Stimulated activated CD4-positive, alpha-beta T cell treated with anti-CD3 and anti-CD28 coated beads, Interleukin-15, amount 100 ng/mL, for 1 hour (primary cell): Measurements from ENCODE around the gene NHLH2.

Experiments
- DNase-seq, 2 donors: peaks; one replicate each; pipeline ENCODE4 v3.0.0-alpha.2; 2020; ENCODE audit warnings: low read depth in 1 of 2, low spot score in 1 of 2

NHLH2 gene

DNA sequence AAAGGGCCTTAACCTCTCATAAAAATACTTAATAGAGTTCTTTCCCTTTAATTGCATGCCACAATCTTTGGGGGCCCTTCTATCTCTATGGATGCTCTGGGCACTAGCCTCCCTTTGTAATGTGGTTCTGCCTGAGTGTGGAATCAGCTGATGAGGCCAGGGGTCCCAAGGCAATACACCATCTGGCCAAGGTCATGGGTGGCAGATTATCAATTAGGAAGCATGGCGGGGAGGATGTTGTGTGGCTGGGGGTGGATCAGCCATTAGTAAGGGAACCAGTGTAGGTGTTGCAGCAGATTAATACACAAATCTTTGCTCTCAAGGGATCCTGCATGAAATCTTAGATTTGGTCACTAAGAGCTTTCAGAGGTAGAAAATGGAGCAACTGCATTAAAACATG, 35.3 kb downstream of the NHLH2 start:
- DNase-seq: no peak

DNA sequence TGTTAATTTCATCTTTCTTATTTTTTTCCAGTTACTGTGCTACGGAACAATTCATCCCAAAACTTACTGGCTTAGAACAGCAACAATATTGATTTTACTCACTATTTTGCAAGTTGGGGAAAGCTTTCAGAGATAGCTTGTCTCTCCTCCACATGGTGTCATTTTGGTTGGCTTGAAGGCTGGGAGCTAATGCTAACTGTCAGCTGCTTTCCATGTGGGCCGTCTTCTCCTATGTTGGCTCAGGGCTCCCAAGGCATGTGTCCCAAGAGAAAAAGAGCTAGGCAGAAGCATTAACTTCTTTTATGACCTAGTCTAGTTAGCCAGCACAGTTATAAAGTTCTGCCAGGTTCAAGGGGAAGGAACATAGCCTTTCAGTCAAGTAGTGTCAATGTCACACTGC, 38.5 kb downstream of the NHLH2 start:
- no peak for DNase-seq

DNA sequence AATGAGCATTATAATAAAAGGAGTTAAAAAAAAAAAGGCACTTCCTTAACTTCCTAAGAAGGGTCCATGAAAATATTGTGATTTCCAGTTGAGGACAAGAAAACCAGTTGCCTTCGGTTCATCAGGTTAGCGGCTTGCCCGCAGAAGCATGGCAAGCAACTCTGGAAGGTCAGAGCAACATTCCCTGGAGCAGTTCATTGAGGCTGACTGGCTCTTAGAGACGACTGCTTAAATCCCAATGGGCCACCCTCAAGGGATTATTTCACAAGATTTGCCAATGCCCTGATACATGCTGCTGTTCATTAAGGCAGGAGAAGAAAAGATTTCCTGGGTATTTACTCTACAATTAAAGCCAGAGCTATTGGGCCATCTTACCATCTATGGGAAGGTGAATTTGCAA, 43.4 kb downstream of the NHLH2 start:
- DNase-seq: no peak

DNA sequence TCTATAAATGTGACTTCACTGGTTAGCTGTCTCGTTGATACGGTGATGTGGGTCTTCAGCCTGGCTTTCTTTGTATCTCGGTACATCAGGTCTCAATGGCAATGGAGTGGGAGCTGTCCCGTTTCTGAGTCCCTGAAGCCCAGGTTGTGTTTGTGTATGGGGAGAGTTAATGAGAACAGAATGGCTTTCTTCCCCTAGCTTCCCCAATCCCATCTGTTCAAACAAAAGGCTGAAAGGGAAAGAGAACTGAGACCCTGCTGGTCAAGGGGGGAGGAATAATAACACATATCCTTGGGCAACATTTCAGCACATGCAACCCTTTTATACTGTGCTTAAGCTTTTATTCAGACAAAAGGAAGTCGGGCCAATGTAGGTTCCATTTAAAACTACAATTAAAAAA, 44.0 kb downstream of the NHLH2 start:
- DNase-seq: no peak

DNA sequence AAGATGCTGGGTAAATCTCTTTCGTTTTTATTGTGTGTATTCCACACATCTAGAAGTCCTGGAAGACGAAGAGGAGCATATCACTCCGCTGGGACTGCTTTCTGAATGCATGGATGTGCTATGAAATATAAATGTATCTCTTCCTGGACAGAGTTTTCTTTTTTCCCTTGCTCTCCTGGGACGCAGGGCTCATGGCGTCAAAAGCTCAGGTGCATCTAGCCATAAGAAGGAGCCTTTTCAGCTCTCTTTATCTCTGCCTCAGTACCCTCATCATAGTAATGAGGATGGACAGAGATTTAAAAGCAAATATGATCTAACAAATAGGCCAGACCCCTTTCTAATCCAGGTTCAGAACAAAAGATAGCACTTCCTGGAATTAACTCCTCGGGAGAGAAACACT, 44.9 kb downstream of the NHLH2 start:
- DNase-seq: no peak

DNA sequence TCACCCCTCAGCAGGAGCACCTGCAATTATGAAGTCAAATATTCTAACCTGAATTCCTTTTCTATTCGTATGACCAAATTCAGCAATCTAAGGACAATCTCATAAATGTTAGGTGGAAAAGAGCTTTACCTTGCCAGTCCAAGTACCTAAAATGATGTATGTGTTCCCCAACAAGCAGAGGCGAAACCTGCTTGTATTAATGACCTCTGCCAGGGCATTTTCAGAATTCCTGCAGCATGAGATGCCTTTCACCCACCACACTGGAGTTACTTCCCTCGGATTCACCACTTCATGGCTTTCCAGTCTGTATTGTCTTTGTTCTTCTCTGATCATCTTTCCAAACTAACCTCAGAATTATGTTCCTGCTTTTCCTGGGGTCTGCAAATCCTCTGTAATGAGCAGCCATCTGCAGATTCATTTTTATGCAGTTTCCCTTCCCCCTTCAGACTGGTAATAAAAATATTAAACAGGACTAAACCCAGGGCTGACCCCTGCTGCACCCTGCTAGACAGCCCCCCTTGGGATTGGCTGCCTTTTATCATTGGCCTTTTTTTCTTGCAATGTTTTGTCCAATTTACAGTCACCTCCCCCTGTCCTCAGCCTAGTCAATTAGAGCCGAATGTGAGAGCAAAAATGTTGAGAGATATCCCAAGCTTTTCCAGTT, 45.8 kb downstream of the NHLH2 start:
- no peak for DNase-seq

DNA sequence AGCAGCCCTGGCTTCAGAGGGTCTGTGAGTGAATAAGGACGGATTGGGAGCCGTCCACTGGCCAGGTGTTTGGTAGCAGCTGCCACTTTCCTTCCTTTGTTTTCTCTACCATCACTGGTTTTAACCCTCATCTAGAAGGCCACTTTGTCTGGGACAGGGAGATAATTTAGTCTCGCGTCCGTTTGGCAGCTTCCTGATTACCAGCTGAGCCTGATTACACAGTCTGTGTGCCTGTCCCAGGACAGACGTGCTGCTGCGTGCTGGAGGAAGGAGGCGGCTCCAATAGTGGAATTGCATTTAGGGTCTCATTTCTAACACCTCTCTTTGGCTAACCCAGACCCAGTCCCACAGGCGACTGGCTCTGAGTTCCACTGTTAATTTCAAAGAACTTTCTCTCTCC, 47.8 kb downstream of the NHLH2 start:
- no peak for DNase-seq

DNA sequence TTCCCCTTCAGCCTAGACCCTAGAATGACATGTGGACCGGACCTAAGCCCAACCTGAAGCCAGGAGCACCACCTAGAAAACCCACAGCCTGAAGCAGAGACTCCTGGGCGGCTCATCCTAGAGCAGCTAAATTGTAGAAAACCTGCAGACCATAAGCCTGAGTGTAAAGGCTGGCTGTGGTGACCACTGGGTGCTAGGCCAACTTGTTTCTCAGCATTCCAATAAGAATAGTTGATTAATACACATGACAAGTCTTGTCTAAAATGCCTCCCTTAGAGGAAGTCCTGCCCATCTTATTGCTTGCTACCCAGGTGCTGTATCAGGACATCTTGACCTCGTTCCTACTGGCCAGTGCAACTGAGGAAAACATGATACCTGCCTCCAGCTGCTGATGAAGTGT, 49.1 kb downstream of the NHLH2 start:
- no peak for DNase-seq

DNA sequence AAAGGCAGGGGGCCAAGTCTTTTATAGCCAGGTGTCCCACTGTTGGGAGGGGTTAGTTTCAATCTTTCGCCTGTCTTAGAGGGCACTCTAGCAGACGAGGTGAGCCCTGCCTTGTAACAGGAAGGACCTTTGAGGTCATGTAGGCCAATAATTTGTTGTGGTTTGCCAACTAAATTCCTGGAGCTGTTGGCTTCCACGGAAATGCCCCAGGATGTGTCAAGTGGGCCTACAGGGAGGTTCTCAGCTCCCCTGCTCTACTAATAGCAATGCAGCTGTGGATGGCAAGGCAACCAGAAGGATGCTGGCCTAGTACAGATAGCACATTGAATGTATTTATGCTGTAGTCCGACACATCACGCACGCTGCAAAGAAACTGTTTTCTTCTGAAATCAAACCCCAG, 50.1 kb downstream of the NHLH2 start:
- no peak for DNase-seq

DNA sequence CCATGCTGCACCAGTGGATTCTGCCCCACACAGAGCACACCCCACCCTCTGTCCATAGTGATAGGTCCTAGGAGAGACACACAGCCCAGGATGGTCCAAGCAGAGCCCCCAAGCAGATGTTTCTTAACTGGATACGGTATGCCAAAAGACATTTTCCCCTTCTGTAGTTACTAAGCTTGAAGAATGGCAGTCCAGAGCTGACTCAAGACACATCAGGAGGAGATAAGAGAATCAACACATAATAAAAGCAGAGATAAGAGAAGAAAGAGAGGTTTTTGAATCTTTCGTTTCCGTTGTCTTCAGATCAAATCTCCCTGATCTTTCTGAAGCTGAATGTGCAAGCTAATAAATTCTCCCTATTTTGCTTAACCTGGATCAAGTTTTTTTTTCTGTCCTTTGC, 50.6 kb downstream of the NHLH2 start:
- no peak for DNase-seq
